KMS-11 (cell line): ENCODE results near the gene JUP.

Source experiments
- H2AFZ ChIP-seq: fragments of 200-600 bp; sonication (generic); 2 replicates; pipeline ENCODE4 v1.6.1; 2016; ENCODE audit warnings: antibody characterized with exemption, mixed run types, low read depth
- H3K27ac ChIP-seq: fragments of 200-600 bp; sonication (generic); 2 replicates; pipeline ENCODE4 v1.6.1; 2016; ENCODE audit warnings: mild to moderate bottlenecking, mixed run types
- H3K27me3 ChIP-seq: fragments of 200-600 bp; sonication (generic); 2 replicates; pipeline ENCODE4 v1.6.1; 2017; ENCODE audit warnings: mild to moderate bottlenecking, low read depth, mixed run types, moderate library complexity; ENCODE audit not compliant: insufficient read depth
- H3K36me3 ChIP-seq: fragments of 200-600 bp; sonication (generic); 2 replicates; pipeline ENCODE4 v1.6.1; 2017; ENCODE audit warnings: mild to moderate bottlenecking, mixed run types; ENCODE audit not compliant: insufficient read depth
- H3K4me1 ChIP-seq: fragments of 200-600 bp; sonication (generic); 2 replicates; pipeline ENCODE4 v1.6.1; 2016; ENCODE audit warnings: mild to moderate bottlenecking, low read depth, mixed run types; ENCODE audit not compliant: poor library complexity, severe bottlenecking
- H3K4me2 ChIP-seq: fragments of 200-600 bp; sonication (generic); 2 replicates; pipeline ENCODE4 v1.7.0; 2016; ENCODE audit warnings: mild to moderate bottlenecking, mixed run types
- H3K4me3 ChIP-seq: fragments of 200-600 bp; sonication (generic); IDR thresholded peaks from 2 replicates; pipeline ENCODE4 v1.6.1; 2017; ENCODE audit warnings: low read depth, low read length, mixed read lengths; ENCODE audit not compliant: insufficient read depth
- H3K79me2 ChIP-seq: fragments of 200-600 bp; sonication (generic); 2 replicates; pipeline ENCODE4 v1.6.1; 2016; ENCODE audit warnings: low read depth, mixed run types; ENCODE audit not compliant: insufficient read depth
- H3K9ac ChIP-seq: fragments of 200-600 bp; sonication (generic); 2 replicates; pipeline ENCODE4 v1.6.1; 2016; ENCODE audit warnings: mild to moderate bottlenecking, mixed run types
- H4K20me1 ChIP-seq: fragments of 200-600 bp; sonication (generic); 2 replicates; pipeline ENCODE4 v1.6.1; 2016; ENCODE audit warnings: mild to moderate bottlenecking, mixed run types; ENCODE audit not compliant: insufficient read depth
- TF ChIP-seq, protein P1 (sequence below): fragments of 200-600 bp; sonication (generic); conservative IDR thresholded peaks from 2 replicates; pipeline ENCODE4 v1.6.1; 2017; ENCODE audit warnings: low read depth, mild to moderate bottlenecking, antibody characterized with exemption, low read length, moderate library complexity, mixed read lengths

JUP gene

DNA sequence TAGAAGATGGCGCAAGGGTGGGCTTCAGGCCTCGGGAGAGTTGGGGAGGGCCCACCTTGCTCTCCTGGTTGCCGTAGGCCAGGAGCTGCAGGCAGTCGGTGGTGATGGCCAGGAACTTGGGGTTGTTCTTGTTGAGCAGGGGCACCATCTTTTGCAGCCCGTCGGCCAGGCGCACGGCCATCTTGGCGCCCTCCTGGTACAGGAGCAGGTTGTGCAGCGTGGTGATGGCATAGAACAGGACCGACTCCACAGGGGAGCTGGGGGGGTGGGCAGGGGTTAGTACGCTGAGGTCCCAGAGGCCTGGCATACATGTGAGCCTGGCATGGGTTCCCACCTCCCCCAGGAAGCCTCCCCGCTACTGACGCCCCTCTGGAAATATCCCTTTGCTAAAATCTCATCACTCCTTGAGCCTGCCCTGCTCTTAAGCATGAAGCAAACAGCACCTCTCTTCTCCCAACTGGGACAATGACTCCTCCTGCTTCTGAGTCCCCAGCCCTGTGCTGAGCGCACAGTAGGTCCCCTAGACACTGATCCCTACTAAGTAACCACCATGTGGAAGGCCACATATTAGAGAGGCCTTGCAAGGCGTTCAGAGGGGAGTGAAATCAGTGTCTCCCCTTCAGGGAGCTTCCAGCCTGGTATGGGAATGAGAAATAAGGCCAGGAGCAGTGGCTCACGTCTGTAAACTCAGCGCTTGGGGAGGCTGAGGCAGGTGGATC is 19.0 kb downstream of the JUP start:
- Histone ChIP-seq H3K4me3 (no peak overlapping the region), H2AFZ (no peak overlapping the region), H3K4me1 (no peaks in the 10 kb centered on the region), H3K4me2 (no peak overlapping the region), H3K27me3 (no peaks in the 10 kb centered on the region), H4K20me1 (no peaks in the 10 kb centered on the region), H3K27ac (no peak overlapping the region), H3K36me3 (no peaks in the 10 kb centered on the region), H3K9ac (no peak overlapping the region), H3K79me2 (no peaks in the 10 kb centered on the region)
- TF ChIP-seq, protein P1, sequence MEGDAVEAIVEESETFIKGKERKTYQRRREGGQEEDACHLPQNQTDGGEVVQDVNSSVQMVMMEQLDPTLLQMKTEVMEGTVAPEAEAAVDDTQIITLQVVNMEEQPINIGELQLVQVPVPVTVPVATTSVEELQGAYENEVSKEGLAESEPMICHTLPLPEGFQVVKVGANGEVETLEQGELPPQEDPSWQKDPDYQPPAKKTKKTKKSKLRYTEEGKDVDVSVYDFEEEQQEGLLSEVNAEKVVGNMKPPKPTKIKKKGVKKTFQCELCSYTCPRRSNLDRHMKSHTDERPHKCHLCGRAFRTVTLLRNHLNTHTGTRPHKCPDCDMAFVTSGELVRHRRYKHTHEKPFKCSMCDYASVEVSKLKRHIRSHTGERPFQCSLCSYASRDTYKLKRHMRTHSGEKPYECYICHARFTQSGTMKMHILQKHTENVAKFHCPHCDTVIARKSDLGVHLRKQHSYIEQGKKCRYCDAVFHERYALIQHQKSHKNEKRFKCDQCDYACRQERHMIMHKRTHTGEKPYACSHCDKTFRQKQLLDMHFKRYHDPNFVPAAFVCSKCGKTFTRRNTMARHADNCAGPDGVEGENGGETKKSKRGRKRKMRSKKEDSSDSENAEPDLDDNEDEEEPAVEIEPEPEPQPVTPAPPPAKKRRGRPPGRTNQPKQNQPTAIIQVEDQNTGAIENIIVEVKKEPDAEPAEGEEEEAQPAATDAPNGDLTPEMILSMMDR: no peak

DNA sequence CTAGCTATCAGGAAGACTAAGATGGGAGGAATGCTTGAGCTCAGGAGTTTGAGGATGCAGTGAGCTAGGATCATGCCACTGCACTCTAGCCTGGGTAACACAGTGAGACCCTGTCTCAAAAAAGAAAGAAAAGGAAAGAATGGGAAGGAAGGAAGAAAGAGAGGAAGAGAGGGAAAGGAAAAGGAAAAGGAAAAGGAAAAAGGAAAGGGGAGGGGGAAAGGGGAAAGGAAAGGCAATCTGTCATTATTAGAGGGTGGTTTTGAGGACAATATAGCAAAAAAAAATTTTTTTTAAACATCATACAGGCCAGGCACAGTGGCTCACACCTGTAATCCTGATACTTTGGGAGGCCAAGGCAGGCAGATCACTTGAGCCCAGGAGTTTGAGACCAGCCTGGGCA is 20.4 kb downstream of the JUP start:
- TF ChIP-seq, protein P1: no peak
- Histone ChIP-seq H3K9ac (no peak overlapping the region), H3K36me3 (no peaks in the 10 kb centered on the region), H3K79me2 (no peaks in the 10 kb centered on the region), H4K20me1 (no peaks in the 10 kb centered on the region), H3K4me1 (no peaks in the 10 kb centered on the region), H3K4me3 (no peak overlapping the region), H3K4me2 (no peak overlapping the region), H3K27ac (no peak overlapping the region), H3K27me3 (no peaks in the 10 kb centered on the region), H2AFZ (no peak overlapping the region)

DNA sequence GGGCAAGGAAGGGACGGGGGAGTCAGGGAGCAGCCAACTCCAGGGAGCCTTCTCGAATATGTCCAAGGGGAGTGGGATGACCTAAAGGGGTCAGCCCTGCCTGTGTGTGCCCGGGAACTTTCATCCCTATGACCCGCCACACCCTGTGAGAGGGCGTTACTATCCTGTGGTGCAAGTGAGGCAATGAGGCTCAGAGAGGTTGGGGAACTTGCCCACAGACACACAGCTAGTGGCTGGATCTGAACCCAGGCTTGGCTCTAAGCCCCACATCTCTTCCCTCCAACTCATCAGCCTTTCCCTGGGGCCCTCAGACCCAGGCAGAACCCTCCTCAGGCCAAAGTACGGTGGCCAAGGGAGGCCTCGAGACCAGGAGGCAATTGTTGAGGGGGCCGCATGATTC is 23.2 kb downstream of the JUP start:
- no peaks in the 10 kb centered on the region for H3K36me3 ChIP-seq
- H4K20me1 ChIP-seq: no peaks in the 10 kb centered on the region

DNA sequence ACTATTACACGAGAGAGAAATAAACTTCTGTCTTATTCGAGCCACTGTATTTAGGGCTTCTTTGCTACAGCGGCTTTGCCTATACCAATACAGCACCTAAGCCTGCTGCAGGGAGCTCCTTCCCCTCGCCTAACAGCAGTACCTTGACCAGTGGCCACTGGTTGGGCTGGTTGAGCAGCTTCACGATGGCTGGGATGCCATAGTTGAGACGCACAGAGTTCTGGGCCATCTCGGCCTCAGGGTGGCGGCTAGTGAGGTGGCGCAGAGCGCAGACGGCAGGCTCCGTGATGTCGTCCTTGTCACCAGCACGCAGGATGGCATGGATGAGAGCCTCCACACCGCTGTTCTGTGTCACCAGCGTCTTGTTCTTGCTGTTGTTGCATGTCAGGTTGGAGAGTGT is 23.7 kb downstream of the JUP start:
- Histone ChIP-seq H3K4me1 (peaks cover 21% of the 10 kb centered on the region), H3K9ac (no peak overlapping the region), H3K4me2 (no peak overlapping the region), H3K27me3 (no peaks in the 10 kb centered on the region), H3K79me2 (no peaks in the 10 kb centered on the region), H3K36me3 (no peaks in the 10 kb centered on the region), H3K27ac (no peak overlapping the region), H3K4me3 (no peak overlapping the region), H4K20me1 (no peaks in the 10 kb centered on the region), H2AFZ (no peak overlapping the region)
- TF ChIP-seq, protein P1: no peak

More for the DNA sequence above, 23.2 kb downstream of the JUP start:
- TF ChIP-seq, protein P1: no peak
- no peak overlapping the region for H3K4me3 ChIP-seq
- no peak overlapping the region for H3K4me2 ChIP-seq
- no peak overlapping the region for H3K9ac ChIP-seq
- H3K4me1 ChIP-seq: peaks cover 16% of the 10 kb centered on the region
- no peak overlapping the region for H2AFZ ChIP-seq
- no peaks in the 10 kb centered on the region for H3K79me2 ChIP-seq
- no peak overlapping the region for H3K27ac ChIP-seq
- no peaks in the 10 kb centered on the region for H3K27me3 ChIP-seq
